ENCODE results near the gene RANBP9. TPM values are rescaled to one million over a fixed set of nuclear protein-coding genes. Genes with fewer than 3 reads are reported as not detected.

The RANBP9 gene
- total and polyA plus RNA-seq, 2 donors (not counting 3 experiments of a cell fraction or from before 2014, with no cell fraction given): 15.1 to 40.2 TPM

GRCh38 chr6:13579911-13580310, 131.7 kb downstream of the RANBP9 start:
- dilution Hi-C loops (cut with MboI; ENCODE audit: extremely low pct_ligation_motif_present, low sequenced_read_pairs) (no loop called here), intact Hi-C loops (cut with micrococcal nuclease) (loop anchor here (10.0 kb wide), 1 partner anchor 215 kb away; no protein-coding TSS in a partner anchor)
- Histone ChIP-seq H3K79me2 (ENCODE audit: control insufficient read depth, insufficient read depth, low read length) (no peaks in the 10 kb centered on the region), H3K4me2 (ENCODE audit: insufficient read depth, low read length) (no peak overlapping the region), H2AFZ (ENCODE audit: low read depth, low read length) (no peak overlapping the region), H4K20me1 (replicated peaks; ENCODE audit: control insufficient read depth, extremely low read depth, insufficient read depth, low read length) (no peaks in the 10 kb centered on the region), H3K9ac (replicated peaks; ENCODE audit: extremely low read depth, insufficient read depth, low read length) (no peak overlapping the region), H3K36me3 (ENCODE audit: control insufficient read depth in 2 of 2, extremely low read depth in 1 of 2, insufficient read depth in 2 of 2, low read length in 2 of 2) (no peaks in the 10 kb centered on the region), H3K4me1 (ENCODE audit: control insufficient read depth, extremely low read depth, insufficient read depth, low read length) (no peaks in the 10 kb centered on the region), H3K9me1 (replicated peaks; ENCODE audit: control insufficient read depth, extremely low read depth, insufficient read depth, low read length) (no peaks in the 10 kb centered on the region), H3K9me3 (replicated peaks; ENCODE audit: control insufficient read depth, insufficient read depth, low read length) (no peaks in the 10 kb centered on the region), H3K27me3 (ENCODE audit: control insufficient read depth in 2 of 2, insufficient read depth in 2 of 2, low read length in 2 of 2) (no peaks in the 10 kb centered on the region), H3K4me3 (replicated peaks in 1 of 3; ENCODE audit: insufficient read depth in 1 of 3, low read depth in 1 of 3, low read length in 3 of 3) (no peak overlapping the region), H3K27ac (ENCODE audit: insufficient read depth, low read depth, low read length) (no peak overlapping the region)
- no peak for FAIRE-seq
- TF ChIP-seq FOS (IDR thresholded peaks at IDR 0.05; ENCODE audit: borderline replicate concordance, insufficient read depth, low read length) (no peak), MAX (IDR thresholded peaks at IDR 0.05; ENCODE audit: insufficient read depth, insufficient read length) (no peak), POLR2A (IDR thresholded peaks at IDR 0.05; ENCODE audit: low read depth, low read length) (no peak), POLR2AphosphoS5 (IDR thresholded peaks at IDR 0.05; ENCODE audit: insufficient read depth, low read depth, low read length) (no peak), CTCF (IDR thresholded peaks at IDR 0.05; ENCODE audit: extremely low read depth in 1 of 2, insufficient read depth in 1 of 2, low read depth in 1 of 2, low read length in 2 of 2) (no peak), EZH2 (IDR thresholded peaks at IDR 0.05; ENCODE audit: borderline replicate concordance, low read depth, low read length, severe bottlenecking) (no peak)
- POLR2A ChIA-PET: no interaction called here
- DNase-seq (ENCODE audit: low read depth, low spot score): no peak
- BruUV-seq (replicated peaks): no TSS peak
- CTCF ChIA-PET: no interaction called here

GRCh38 chr6:13577926-13578325, 133.7 kb downstream of the RANBP9 start:
- POLR2A ChIA-PET: no interaction called here
- Histone ChIP-seq H3K9ac (replicated peaks; ENCODE audit: extremely low read depth, insufficient read depth, low read length) (no peak overlapping the region), H3K4me2 (ENCODE audit: insufficient read depth, low read length) (no peak overlapping the region), H3K27me3 (ENCODE audit: control insufficient read depth in 2 of 2, insufficient read depth in 2 of 2, low read length in 2 of 2) (no peaks in the 10 kb centered on the region), H3K9me3 (replicated peaks; ENCODE audit: control insufficient read depth, insufficient read depth, low read length) (no peaks in the 10 kb centered on the region), H3K4me3 (replicated peaks in 1 of 3; ENCODE audit: insufficient read depth in 1 of 3, low read depth in 1 of 3, low read length in 3 of 3) (no peak overlapping the region), H4K20me1 (replicated peaks; ENCODE audit: control insufficient read depth, extremely low read depth, insufficient read depth, low read length) (no peaks in the 10 kb centered on the region), H3K79me2 (ENCODE audit: control insufficient read depth, insufficient read depth, low read length) (no peaks in the 10 kb centered on the region), H2AFZ (ENCODE audit: low read depth, low read length) (no peak overlapping the region), H3K9me1 (replicated peaks; ENCODE audit: control insufficient read depth, extremely low read depth, insufficient read depth, low read length) (no peaks in the 10 kb centered on the region), H3K4me1 (ENCODE audit: control insufficient read depth, extremely low read depth, insufficient read depth, low read length) (peaks cover 8% of the 10 kb centered on the region), H3K27ac (ENCODE audit: insufficient read depth, low read depth, low read length) (no peak overlapping the region), H3K36me3 (ENCODE audit: control insufficient read depth in 2 of 2, extremely low read depth in 1 of 2, insufficient read depth in 2 of 2, low read length in 2 of 2) (no peaks in the 10 kb centered on the region)
- intact Hi-C loops (cut with micrococcal nuclease): loop anchor here (10.0 kb wide), 1 partner anchor 217 kb away; no protein-coding TSS in a partner anchor
- no peak for TF ChIP-seq POLR2AphosphoS5 (IDR thresholded peaks at IDR 0.05; ENCODE audit: insufficient read depth, low read depth, low read length)
- dilution Hi-C loops (cut with MboI; ENCODE audit: extremely low pct_ligation_motif_present, low sequenced_read_pairs): no loop called here
- FAIRE-seq (no peak), DNase-seq (ENCODE audit: low read depth, low spot score) (no peak)
- BruUV-seq (replicated peaks): no TSS peak
- CTCF ChIA-PET: no interaction called here

All from endothelial cell of umbilical vein (primary cell).